ENCODE data around the gene CFTR. TPM values are rescaled to one million over a fixed set of nuclear protein-coding genes. Genes with fewer than 3 reads are reported as not detected.
A peak's percentile ranks its signal among the peaks of the same experiment; 100 is the strongest.

CFTR gene
- total RNA-seq, 4 donors from 2014 or later: 36.4 to 72.7 (median 49.7) TPM

DNA sequence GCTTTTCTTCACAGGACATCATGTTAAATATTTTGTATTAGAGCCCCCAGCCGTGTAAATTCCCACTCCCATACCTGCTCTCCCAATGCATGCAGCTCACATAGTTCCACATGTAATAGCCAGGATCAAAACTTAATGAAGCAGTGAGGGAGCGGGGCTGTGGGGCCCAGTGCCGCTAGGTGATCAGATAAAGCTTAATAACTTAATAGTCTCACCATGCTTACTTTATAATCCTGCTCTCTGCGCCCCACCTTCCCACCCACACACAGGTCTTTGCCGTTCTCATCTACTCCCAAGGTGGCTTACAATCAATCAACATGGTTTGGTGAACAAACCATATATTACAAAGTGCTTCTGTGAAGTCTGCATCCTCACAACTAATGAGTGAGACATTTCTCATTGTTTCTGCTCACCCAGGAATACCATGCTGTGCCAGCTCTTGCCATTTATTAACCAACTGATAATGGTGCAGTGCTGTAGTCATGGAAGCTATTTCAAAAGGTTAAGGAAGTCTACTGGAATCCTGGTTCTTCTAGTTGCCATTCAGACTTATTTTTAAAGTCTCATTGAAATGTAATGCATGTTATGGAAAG, 237.0 kb downstream of the CFTR start:
- H3K4me3 ChIP-seq: no peak overlapping the region
- H3K27me3 ChIP-seq: no peaks in the 10 kb centered on the region
- TF ChIP-seq POLR2A (IDR thresholded peaks at IDR 0.05): no peak
- TF ChIP-seq, protein P1, sequence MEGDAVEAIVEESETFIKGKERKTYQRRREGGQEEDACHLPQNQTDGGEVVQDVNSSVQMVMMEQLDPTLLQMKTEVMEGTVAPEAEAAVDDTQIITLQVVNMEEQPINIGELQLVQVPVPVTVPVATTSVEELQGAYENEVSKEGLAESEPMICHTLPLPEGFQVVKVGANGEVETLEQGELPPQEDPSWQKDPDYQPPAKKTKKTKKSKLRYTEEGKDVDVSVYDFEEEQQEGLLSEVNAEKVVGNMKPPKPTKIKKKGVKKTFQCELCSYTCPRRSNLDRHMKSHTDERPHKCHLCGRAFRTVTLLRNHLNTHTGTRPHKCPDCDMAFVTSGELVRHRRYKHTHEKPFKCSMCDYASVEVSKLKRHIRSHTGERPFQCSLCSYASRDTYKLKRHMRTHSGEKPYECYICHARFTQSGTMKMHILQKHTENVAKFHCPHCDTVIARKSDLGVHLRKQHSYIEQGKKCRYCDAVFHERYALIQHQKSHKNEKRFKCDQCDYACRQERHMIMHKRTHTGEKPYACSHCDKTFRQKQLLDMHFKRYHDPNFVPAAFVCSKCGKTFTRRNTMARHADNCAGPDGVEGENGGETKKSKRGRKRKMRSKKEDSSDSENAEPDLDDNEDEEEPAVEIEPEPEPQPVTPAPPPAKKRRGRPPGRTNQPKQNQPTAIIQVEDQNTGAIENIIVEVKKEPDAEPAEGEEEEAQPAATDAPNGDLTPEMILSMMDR (IDR thresholded peaks at IDR 0.05): no peak

DNA sequence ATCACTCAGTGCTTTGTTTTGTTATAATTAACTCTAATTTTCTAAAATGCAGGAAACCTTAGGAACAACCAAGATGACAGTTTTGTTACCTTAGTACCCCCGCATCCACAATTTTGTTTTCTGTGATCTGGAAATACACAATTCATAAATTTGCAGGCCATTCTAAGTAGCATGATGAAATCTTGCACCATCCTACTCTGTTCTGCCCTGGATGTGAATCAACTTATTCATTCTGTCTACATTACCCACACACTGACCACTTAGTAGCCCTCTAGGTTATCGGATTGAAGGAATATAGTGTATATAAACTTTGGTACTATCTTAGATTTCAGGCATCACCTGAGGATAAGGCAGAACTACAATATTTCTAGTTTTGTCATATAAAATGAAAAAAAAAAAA, 237.5 kb downstream of the CFTR start:
- Histone ChIP-seq H3K4me3 (no peak overlapping the region), H3K9me3 (no peaks in the 10 kb centered on the region), H3K27ac (no peak overlapping the region), H3K36me3 (no peaks in the 10 kb centered on the region), H3K27me3 (no peaks in the 10 kb centered on the region), H3K4me1 (peaks cover 0 to 9% (median 0%) of the 10 kb centered on the region in 4 donors)
- no peak for TF ChIP-seq POLR2A (IDR thresholded peaks at IDR 0.05)
- TF ChIP-seq, protein P1 (IDR thresholded peaks at IDR 0.05): no peak
- DNase-seq: no peak

More for the DNA sequence above, 237.0 kb downstream of the CFTR start:
- Histone ChIP-seq H3K4me1 (peaks cover 0 to 9% (median 0%) of the 10 kb centered on the region in 4 donors), H3K27ac (no peak overlapping the region), H3K9me3 (no peaks in the 10 kb centered on the region), H3K36me3 (no peaks in the 10 kb centered on the region)
- peak in 1 of 3 donors; percentile 53 for DNase-seq

Small RNA genes within 50 kb of the gene (small RNA-seq; reads per million reads assigned to genes)
- gene AC000111.1 (0 reads per million in 2 donors), gene AC000111.2 (0 reads per million in 2 donors)

Other genes starting within 250 kb of the CFTR start
- not detected for gene WNT2, start 157.0 kb upstream of the CFTR start, total RNA-seq
- gene ASZ1, start 52.5 kb upstream of the CFTR start, total RNA-seq: not detected

Data from Peyer's patch (tissue), 4 donors.